H1 (cell line): ENCODE data around the gene SHOX. TPM values are rescaled to one million over a fixed set of nuclear protein-coding genes. Genes with fewer than 3 reads are reported as not detected.

Experiments used
- BCL11A ChIP-seq, 2 experiments: IDR thresholded peaks; one replicate each; pipeline ENCODE4 v1.6.1; 2011; ENCODE audit warnings: low read depth in 2 of 2, low read length in 2 of 2, mild to moderate bottlenecking in 2 of 2
- EP300 ChIP-seq, 2 experiments: IDR thresholded peaks; 1 replicate in 1 of 2; 2 replicates in 1 of 2; pipeline ENCODE4 v1.6.1; 2011 to 2012; ENCODE audit warnings: low read depth in 2 of 2, low read length in 2 of 2, mild to moderate bottlenecking in 2 of 2, borderline replicate concordance in 1 of 2, inconsistent platforms in 1 of 2, moderate library complexity in 1 of 2
- JUND ChIP-seq: IDR thresholded peaks from 2 replicates; pipeline ENCODE4 v1.6.1; 2011; ENCODE audit warnings: mild to moderate bottlenecking, improper control_type of control experiment, low read length
- polyA plus RNA-seq, 7 experiments: library from polyadenylated mRNA; depleted of rRNA in 3 of 7; stranded (reverse) in 5 of 7; unstranded in 2 of 7; fragments of >200 nt in 5 of 7; fragments of 200-250 nt in 2 of 7; gene quantifications; 1 replicate in 5 of 7; 2 replicates in 1 of 7; 4 replicates in 1 of 7; pipeline versions ENCODE4 v1.2.1 to v1.2.3, GENCODE V29; 2011 to 2013; ENCODE audit warnings: missing spikeins in 2 of 7, mixed read lengths in 2 of 7
- total RNA-seq: library from RNA; stranded (reverse); fragmentation: NEBNext Ultra II Directional; extraction: Animal tissue kit (Norgen Biotek cat#: 25700); gene quantifications from 2 replicates; pipeline ENCODE4 v1.2.1, GENCODE V29; 2021

Gene SHOX
- total and polyA plus RNA-seq, 2 of the 8 experiments (the other 6 are each of a cell fraction or from before 2014, with no cell fraction given) = 0.05 to 0.15 TPM

DNA sequence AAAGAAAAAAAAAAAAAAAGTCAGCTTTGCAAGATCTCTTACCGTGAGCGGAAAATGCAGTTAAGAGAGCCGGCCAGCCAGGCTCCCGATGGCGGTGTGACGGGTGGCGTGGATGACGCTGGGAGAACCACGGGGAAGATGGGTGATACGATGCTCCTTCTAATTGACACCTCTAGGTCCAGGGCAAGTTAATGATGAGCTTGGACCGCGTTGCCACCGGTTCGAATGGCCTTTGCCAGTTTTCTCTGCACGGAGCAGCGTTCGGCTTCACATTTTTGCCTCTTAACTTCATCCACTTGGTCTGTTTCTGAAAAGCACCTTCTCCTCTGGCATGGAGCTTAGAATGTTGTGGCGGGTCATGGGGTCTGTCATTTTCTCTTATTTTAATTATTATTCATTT, 33.2 kb downstream of the SHOX start (continued):
- no peak for TF ChIP-seq JUND
- no peak for TF ChIP-seq BCL11A (IDR thresholded peaks at IDR 0.05; ENCODE audit: low read depth in 2 of 2, low read length in 2 of 2)
- TF ChIP-seq EP300 (IDR thresholded peaks at IDR 0.05; ENCODE audit: borderline replicate concordance in 1 of 2, low read depth in 2 of 2, low read length in 2 of 2) = no peak
